BLaER1 treated with 17β-estradiol and CSF1 and Interleukin-3, amounts not matched to agents 10 nM and 100 nM (cell line): ENCODE results near the gene OR2A2.
A peak's percentile ranks its signal among the peaks of the same experiment; 100 is the strongest.
"Not testable (repeated sequence)": the region's sequence is repeated elsewhere in the genome, so short reads cannot be mapped to it uniquely, and the experiment has no call there.

ENCODE experiments used
- H3K27ac ChIP-seq, 11 experiments: shearing (Covaris generic); formaldehyde crosslinking; 2 replicates each; pipeline ENCODE4 v1.8.1; 2022
- H3K27me3 ChIP-seq, 11 experiments: shearing (Covaris generic); formaldehyde crosslinking; 2 replicates each; pipeline ENCODE4 v1.8.1; 2022
- H3K36me3 ChIP-seq, 11 experiments: shearing (Covaris generic); formaldehyde crosslinking; 2 replicates each; pipeline ENCODE4 v1.8.1; 2022
- H3K4me1 ChIP-seq, 10 experiments: shearing (Covaris generic); formaldehyde crosslinking; 2 replicates each; pipeline ENCODE4 v1.8.1; 2022
- H3K4me2 ChIP-seq, 11 experiments: shearing (Covaris generic); formaldehyde crosslinking; 2 replicates each; pipeline ENCODE4 v1.8.1; 2022
- H3K4me3 ChIP-seq, 10 experiments: shearing (Covaris generic); formaldehyde crosslinking; 2 replicates each; pipeline ENCODE4 v1.8.1; 2022
- H3K9ac ChIP-seq, 11 experiments: shearing (Covaris generic); formaldehyde crosslinking; 2 replicates each; pipeline ENCODE4 v1.8.1; 2022
- H3K9me3 ChIP-seq, 11 experiments: shearing (Covaris generic); formaldehyde crosslinking; replicated peaks in 1 of 11; 2 replicates each; pipeline ENCODE4 v1.8.1; 2022
- H4K20me1 ChIP-seq, 11 experiments: shearing (Covaris generic); formaldehyde crosslinking; 2 replicates each; pipeline ENCODE4 v1.8.1; 2022
- Cebpa-rat ChIP-seq, 11 experiments: shearing (Covaris generic); IDR thresholded peaks; 2 replicates each; pipeline ENCODE4 v1.8.1; 2022

The OR2A2 gene

GRCh38 chr7:144100607-144101006 lies 8.8 kb upstream of the OR2A2 start:
- no peak overlapping the region for H3K4me2 ChIP-seq
- peaks cover 0 to 2% (median 1%) of the 10 kb centered on the region in 10 experiments; a peak in 9 of 20 replicates for H3K4me1 ChIP-seq
- H3K9ac ChIP-seq: no peak overlapping the region
- H3K27ac ChIP-seq: no peak overlapping the region
- no peaks in the 10 kb centered on the region; a peak in 1 of 22 replicates for H3K9me3 ChIP-seq
- no peaks in the 10 kb centered on the region for H3K27me3 ChIP-seq
- H4K20me1 ChIP-seq: no peaks in the 10 kb centered on the region
- TF ChIP-seq Cebpa-rat (IDR thresholded peaks at IDR 0.05): no peak
- no peaks in the 10 kb centered on the region for H3K36me3 ChIP-seq
- no peak overlapping the region for H3K4me3 ChIP-seq

GRCh38 chr7:144102041-144102440 lies 7.3 kb upstream of the OR2A2 start:
- no peak overlapping the region for H3K4me3 ChIP-seq
- H4K20me1 ChIP-seq: no peaks in the 10 kb centered on the region
- H3K9ac ChIP-seq: no peak overlapping the region
- no peak overlapping the region for H3K27ac ChIP-seq
- no peak for TF ChIP-seq Cebpa-rat (IDR thresholded peaks at IDR 0.05)
- H3K4me2 ChIP-seq: no peak overlapping the region
- H3K4me1 ChIP-seq: peaks cover 0 to 8% (median 5%) of the 10 kb centered on the region in 10 experiments; a peak in 9 of 20 replicates
- no peaks in the 10 kb centered on the region for H3K36me3 ChIP-seq
- no peaks in the 10 kb centered on the region for H3K9me3 ChIP-seq
- no peaks in the 10 kb centered on the region for H3K27me3 ChIP-seq

GRCh38 chr7:144105211-144105610 lies 4.2 kb upstream of the OR2A2 start:
- H3K36me3 ChIP-seq: no peaks in the 10 kb centered on the region
- no peaks in the 10 kb centered on the region for H3K27me3 ChIP-seq
- H3K4me3 ChIP-seq: no peak overlapping the region
- H3K9me3 ChIP-seq: no peaks in the 10 kb centered on the region
- peaks cover 0 to 8% (median 5%) of the 10 kb centered on the region in 10 experiments; a peak in 9 of 20 replicates for H3K4me1 ChIP-seq
- TF ChIP-seq Cebpa-rat (IDR thresholded peaks at IDR 0.05): no peak
- peak overlapping the region in 1 of 11 experiments; percentile 1; a peak in 1 of 22 replicates for H3K4me2 ChIP-seq
- H3K9ac ChIP-seq: no peak overlapping the region
- H4K20me1 ChIP-seq: no peaks in the 10 kb centered on the region
- no peak overlapping the region for H3K27ac ChIP-seq

GRCh38 chr7:144110272-144110671 lies 889 bp downstream of the OR2A2 start:
- no peaks in the 10 kb centered on the region for H3K27me3 ChIP-seq
- H3K4me3 ChIP-seq: no peak overlapping the region
- no peak overlapping the region for H3K9ac ChIP-seq
- no peaks in the 10 kb centered on the region for H3K36me3 ChIP-seq
- no peak overlapping the region for H3K4me2 ChIP-seq
- peaks cover 0 to 8% (median 5%) of the 10 kb centered on the region in 10 experiments; a peak in 9 of 20 replicates for H3K4me1 ChIP-seq
- H4K20me1 ChIP-seq: no peaks in the 10 kb centered on the region
- no peak overlapping the region for H3K27ac ChIP-seq
- no peak for TF ChIP-seq Cebpa-rat (IDR thresholded peaks at IDR 0.05)
- no peaks in the 10 kb centered on the region for H3K9me3 ChIP-seq

GRCh38 chr7:144113651-144114050 lies 4.3 kb downstream of the OR2A2 start:
- no peaks in the 10 kb centered on the region for H4K20me1 ChIP-seq
- H3K27ac ChIP-seq: no peak overlapping the region
- no peaks in the 10 kb centered on the region for H3K36me3 ChIP-seq
- H3K4me3 ChIP-seq: no peak overlapping the region
- H3K4me1 ChIP-seq: no peaks in the 10 kb centered on the region
- no peak overlapping the region for H3K9ac ChIP-seq
- H3K27me3 ChIP-seq: no peaks in the 10 kb centered on the region
- no peaks in the 10 kb centered on the region for H3K9me3 ChIP-seq
- no peak overlapping the region for H3K4me2 ChIP-seq
- TF ChIP-seq Cebpa-rat (IDR thresholded peaks at IDR 0.05): no peak

GRCh38 chr7:144118341-144118740 lies 9.0 kb downstream of the OR2A2 start:
- H3K4me3 ChIP-seq: no peak overlapping the region
- no peaks in the 10 kb centered on the region for H3K27me3 ChIP-seq
- no peak for TF ChIP-seq Cebpa-rat (IDR thresholded peaks at IDR 0.05)
- H3K9me3 ChIP-seq: no peaks in the 10 kb centered on the region
- H3K4me1 ChIP-seq: no peaks in the 10 kb centered on the region
- H3K9ac ChIP-seq: no peak overlapping the region
- H3K27ac ChIP-seq: no peak overlapping the region
- H4K20me1 ChIP-seq: no peaks in the 10 kb centered on the region
- no peak overlapping the region for H3K4me2 ChIP-seq
- no peaks in the 10 kb centered on the region for H3K36me3 ChIP-seq

- Histone ChIP-seq H3K4me2 (no peak within 1 kb of the TSS), H4K20me1 (no peaks in the 10 kb centered on the region)
- TF ChIP-seq Cebpa-rat (IDR thresholded peaks at IDR 0.05): no peak
These were observed 13.5 kb downstream of the OR2A2 start, which contains the start of gene OR2A14 for GRCh38 chr7:144122876-144123275. Gene OR2A14, plus strand, starts transcription at chr7:144123176. Its CDS starts 5,937 bp downstream, at chr7:144129113.

GRCh38 chr7:144127714-144128334 lies 18.4 kb downstream of the OR2A2 start:
- Histone ChIP-seq H3K4me1 (no peaks in the 10 kb centered on the region), H3K9me3 (no peaks in the 10 kb centered on the region), H3K4me2 (no peak overlapping the region), H3K36me3 (no peaks in the 10 kb centered on the region), H3K9ac (no peak overlapping the region), H4K20me1 (no peaks in the 10 kb centered on the region), H3K27me3 (no peaks in the 10 kb centered on the region), H3K27ac (no peak overlapping the region), H3K4me3 (no peak overlapping the region)
- no peak for TF ChIP-seq Cebpa-rat (IDR thresholded peaks at IDR 0.05)

More at GRCh38 chr7:144122876-144123275, 13.5 kb downstream of the OR2A2 start, which contains the start of gene OR2A14:
- Histone ChIP-seq H3K27me3 (no peaks in the 10 kb centered on the region), H3K36me3 (no peaks in the 10 kb centered on the region), H3K4me1 (no peaks in the 10 kb centered on the region), H3K9me3 (no peaks in the 10 kb centered on the region), H3K4me3 (no peak within 1 kb of the TSS), H3K27ac (no peak within 1 kb of the TSS), H3K9ac (no peak within 1 kb of the TSS)

GRCh38 chr7:144129601-144130000 lies 20.2 kb downstream of the OR2A2 start:
- H4K20me1 ChIP-seq, H3K27ac ChIP-seq, H3K4me1 ChIP-seq, H3K9me3 ChIP-seq, H3K27me3 ChIP-seq, H3K9ac ChIP-seq, H3K36me3 ChIP-seq, H3K4me3 ChIP-seq, H3K4me2 ChIP-seq: not testable (repeated sequence)

- Histone ChIP-seq H3K27ac (no peak overlapping the region), H3K4me2 (no peak overlapping the region), H3K9ac (no peak overlapping the region), H3K4me1 (no peaks in the 10 kb centered on the region), H3K27me3 (no peaks in the 10 kb centered on the region), H4K20me1 (no peaks in the 10 kb centered on the region), H3K4me3 (no peak overlapping the region), H3K36me3 (no peaks in the 10 kb centered on the region), H3K9me3 (no peaks in the 10 kb centered on the region)
- no peak for TF ChIP-seq Cebpa-rat (IDR thresholded peaks at IDR 0.05)
These were observed 21.3 kb downstream of the OR2A2 start for GRCh38 chr7:144130730-144131129.
